T-helper 17 cell (primary cell): Measurements from ENCODE around the gene AURKB. TPM values are rescaled to one million over a fixed set of nuclear protein-coding genes. Genes with fewer than 3 reads are reported as not detected.

Experiments used
- ATAC-seq: fragments of 150-1000 bp; cut with Tn5 transposase; 2 replicates; pipeline ENCODE4 v1.10.0; 2021; ENCODE audit warnings: mild to moderate bottlenecking, moderate library complexity
- DNase-seq, 3 donors: peaks; one replicate each; pipeline versions ENCODE4 v3.0.0 to v3.0.0-alpha.2; 2020 to 2021
- H3K9me3 ChIP-seq: one replicate; pipeline ENCODE4 v1.7.0; 2013; ENCODE audit warnings: low read length, mild to moderate bottlenecking; ENCODE audit not compliant: control insufficient read depth, poor library complexity, severe bottlenecking
- H3K27ac Mint-ChIP-seq: one replicate; pipeline ENCODE4 v1.8.0; 2022; ENCODE audit warnings: mild to moderate bottlenecking, moderate library complexity, mixed read lengths
- H3K27me3 Mint-ChIP-seq: one replicate; pipeline ENCODE4 v1.8.0; 2022; ENCODE audit warnings: mixed read lengths
- H3K36me3 Mint-ChIP-seq: one replicate; pipeline ENCODE4 v1.8.0; 2022; ENCODE audit warnings: low read depth, mixed read lengths
- H3K4me1 Mint-ChIP-seq: one replicate; pipeline ENCODE4 v1.8.0; 2022; ENCODE audit warnings: mild to moderate bottlenecking, mixed read lengths
- H3K4me3 Mint-ChIP-seq: one replicate; pipeline ENCODE4 v1.8.0; 2022; ENCODE audit warnings: mild to moderate bottlenecking, moderate library complexity, mixed read lengths
- total RNA-seq, 4 donors: library from RNA in 2 of 4; stranded (reverse) in 2 of 4; gene quantifications; one replicate each; pipeline ENCODE4 v1.2.3 and lab custom pipeline; 2022 to 2026

Gene AURKB
- total RNA-seq, 2 donors from 2014 or later: 2.2 to 2.5 TPM

GRCh38 chr17:8189041-8189710, 21.2 kb downstream of the AURKB start:
- Mint-ChIP-seq H3K36me3 (no peaks in the 10 kb centered on the region), H3K4me3 (no peak overlapping the region), H3K27me3 (no peaks in the 10 kb centered on the region), H3K4me1 (peaks cover 14% of the 10 kb centered on the region), H3K27ac (no peak overlapping the region)
- no peaks in the 10 kb centered on the region for H3K9me3 ChIP-seq
- DNase-seq (peak in 2 of 3 donors; percentile 21 to 32), ATAC-seq (no peak)

- peaks cover 18% of the 10 kb centered on the region for H3K4me1 Mint-ChIP-seq
- H3K36me3 Mint-ChIP-seq: no peaks in the 10 kb centered on the region
- H3K4me3 Mint-ChIP-seq: no peak overlapping the region
- ATAC-seq: no peak
- no peak for DNase-seq
- H3K27ac Mint-ChIP-seq: no peak overlapping the region
- H3K27me3 Mint-ChIP-seq: no peaks in the 10 kb centered on the region
- H3K9me3 ChIP-seq: no peaks in the 10 kb centered on the region
These were observed 22.0 kb downstream of the AURKB start for GRCh38 chr17:8188263-8188839.

GRCh38 chr17:8187517-8188262, 22.7 kb downstream of the AURKB start:
- ATAC-seq: peak; percentile 20
- H3K4me3 Mint-ChIP-seq: no peak overlapping the region
- no peak overlapping the region for H3K27ac Mint-ChIP-seq

GRCh38 chr17:8186787-8187516, 23.4 kb downstream of the AURKB start:
- Mint-ChIP-seq H3K27ac (no peak overlapping the region), H3K36me3 (no peaks in the 10 kb centered on the region), H3K27me3 (no peaks in the 10 kb centered on the region), H3K4me3 (no peak overlapping the region), H3K4me1 (peaks cover 19% of the 10 kb centered on the region)
- DNase-seq (peak; percentile 54 to 79 (median 72)), ATAC-seq (peak; percentile 50)
- H3K9me3 ChIP-seq: no peaks in the 10 kb centered on the region

More at GRCh38 chr17:8187517-8188262, 22.7 kb downstream of the AURKB start:
- DNase-seq: peak; percentile 63 to 80 (median 73)
- no peaks in the 10 kb centered on the region for H3K27me3 Mint-ChIP-seq
- H3K36me3 Mint-ChIP-seq: no peaks in the 10 kb centered on the region
- no peaks in the 10 kb centered on the region for H3K9me3 ChIP-seq
- H3K4me1 Mint-ChIP-seq: peaks cover 18% of the 10 kb centered on the region

- no peak overlapping the region for H3K27ac Mint-ChIP-seq
- no peak for ATAC-seq
- H3K4me3 Mint-ChIP-seq: no peak overlapping the region
- peaks cover 18% of the 10 kb centered on the region for H3K4me1 Mint-ChIP-seq
- DNase-seq: no peak
- no peaks in the 10 kb centered on the region for H3K36me3 Mint-ChIP-seq
- H3K9me3 ChIP-seq: no peaks in the 10 kb centered on the region
- no peaks in the 10 kb centered on the region for H3K27me3 Mint-ChIP-seq
These were observed 24.0 kb downstream of the AURKB start for GRCh38 chr17:8186446-8186786.

- H3K27me3 Mint-ChIP-seq: no peaks in the 10 kb centered on the region
- DNase-seq (peak; percentile 70 to 95 (median 73)), ATAC-seq (peak; percentile 11)
- H3K9me3 ChIP-seq: no peaks in the 10 kb centered on the region
- H3K36me3 Mint-ChIP-seq: no peaks in the 10 kb centered on the region
- H3K4me3 Mint-ChIP-seq: no peak overlapping the region
- H3K27ac Mint-ChIP-seq: no peak overlapping the region
- H3K4me1 Mint-ChIP-seq: peaks cover 19% of the 10 kb centered on the region
These were observed 24.6 kb downstream of the AURKB start for GRCh38 chr17:8185582-8186445.

GRCh38 chr17:8176998-8177731, 33.2 kb downstream of the AURKB start:
- no peak for DNase-seq
- no peak for ATAC-seq
- no peaks in the 10 kb centered on the region for H3K27me3 Mint-ChIP-seq
- H3K4me3 Mint-ChIP-seq: peak overlapping the region; percentile 95
- no peaks in the 10 kb centered on the region for H3K9me3 ChIP-seq
- H3K36me3 Mint-ChIP-seq: peaks cover 2% of the 10 kb centered on the region
- peak overlapping the region; percentile 100 for H3K27ac Mint-ChIP-seq
- peaks cover 38% of the 10 kb centered on the region for H3K4me1 Mint-ChIP-seq

GRCh38 chr17:8176197-8176940, 34.0 kb downstream of the AURKB start, which contains the start of gene TMEM107:
TMEM107 (minus strand) TSS chr17:8176380; CDS start chr17:8176286, 94 bp downstream.
- Mint-ChIP-seq H3K4me1 (peaks cover 41% of the 10 kb centered on the region), H3K36me3 (peaks cover 2% of the 10 kb centered on the region), H3K4me3 (peak within 1 kb of the TSS; percentile 95), H3K27me3 (no peaks in the 10 kb centered on the region), H3K27ac (peak within 1 kb of the TSS; percentile 100)
- no peaks in the 10 kb centered on the region for H3K9me3 ChIP-seq
- DNase-seq (peak; percentile 77 to 81 (median 79)), ATAC-seq (peak; percentile 64)

GRCh38 chr17:8175795-8176196, 34.6 kb downstream of the AURKB start:
- DNase-seq (no peak), ATAC-seq (no peak)
- Mint-ChIP-seq H3K27ac (peak overlapping the region; percentile 100), H3K36me3 (peaks cover 2% of the 10 kb centered on the region), H3K4me1 (peaks cover 39% of the 10 kb centered on the region), H3K4me3 (peak overlapping the region; percentile 95), H3K27me3 (no peaks in the 10 kb centered on the region)
- no peaks in the 10 kb centered on the region for H3K9me3 ChIP-seq

- Mint-ChIP-seq H3K4me3 (peak overlapping the region; percentile 91), H3K27ac (peak overlapping the region; percentile 100), H3K4me1 (peaks cover 38% of the 10 kb centered on the region), H3K36me3 (peaks cover 2% of the 10 kb centered on the region), H3K27me3 (no peaks in the 10 kb centered on the region)
- no peaks in the 10 kb centered on the region for H3K9me3 ChIP-seq
- ATAC-seq (no peak), DNase-seq (no peak)
These were observed 36.5 kb downstream of the AURKB start for GRCh38 chr17:8173871-8174322.

GRCh38 chr17:8173056-8173870, 37.1 kb downstream of the AURKB start:
- peak overlapping the region; percentile 91 for H3K4me3 Mint-ChIP-seq
- peak overlapping the region; percentile 100 for H3K27ac Mint-ChIP-seq
- ATAC-seq: peak; percentile 88
- H3K4me1 Mint-ChIP-seq: peaks cover 42% of the 10 kb centered on the region
- DNase-seq: peak in 2 of 3 donors; percentile 60 to 62
- peaks cover 2% of the 10 kb centered on the region for H3K36me3 Mint-ChIP-seq
- H3K27me3 Mint-ChIP-seq: no peaks in the 10 kb centered on the region
- no peaks in the 10 kb centered on the region for H3K9me3 ChIP-seq
